Esophagus muscularis mucosa (tissue), 4 donors: ENCODE measurements around the gene TTC29. TPM values are rescaled to one million over a fixed set of nuclear protein-coding genes. Genes with fewer than 3 reads are reported as not detected.
"Not testable (repeated sequence)": the region's sequence is repeated elsewhere in the genome, so short reads cannot be mapped to it uniquely, and the experiment has no call there.

Source experiments
- DNase-seq: peaks from one replicate; pipeline ENCODE4 v3.0.0-alpha.2; 2017; ENCODE audit errors: extremely low spot score
- H3K27ac ChIP-seq, 4 donors: fragments of 200-600 bp; sonication (generic); replicated peaks in 1 of 4; 1 replicate in 3 of 4; 2 replicates in 1 of 4; pipeline ENCODE4 v1.5.1; 2016 to 2019; ENCODE audit warnings: mild to moderate bottlenecking in 1 of 4
- H3K27me3 ChIP-seq, 4 donors: fragments of 200-600 bp; sonication (generic); one replicate each; pipeline versions ENCODE4 v1.5.1 to v1.6.0; 2016 to 2019
- H3K36me3 ChIP-seq, 4 donors: fragments of 200-600 bp; sonication (generic); one replicate each; pipeline ENCODE4 v1.5.1; 2016 to 2019
- H3K4me1 ChIP-seq, 4 donors: fragments of 200-600 bp; sonication (generic); one replicate each; pipeline ENCODE4 v1.5.1; 2016 to 2019
- H3K4me3 ChIP-seq, 4 donors: fragments of 200-600 bp; sonication (generic); 1 replicate in 2 of 4; 2 replicates in 2 of 4; pipeline ENCODE4 v1.5.1; 2016 to 2019; ENCODE audit warnings: mild to moderate bottlenecking in 4 of 4, moderate library complexity in 1 of 4
- H3K9me3 ChIP-seq, 4 donors: fragments of 200-600 bp; sonication (generic); 1 replicate in 3 of 4; 2 replicates in 1 of 4; pipeline ENCODE4 v1.5.1; 2016 to 2019
- CTCF ChIP-seq, 3 experiments: fragments of 200-600 bp in 2 of 3; fragments of 450-650 bp in 1 of 3; sonication (generic) in 2 of 3; IDR thresholded peaks; one replicate each; pipeline ENCODE4 v1.5.1; 2017 to 2019; ENCODE audit warnings: antibody characterized with exemption in 3 of 3, mild to moderate bottlenecking in 2 of 3, moderate library complexity in 1 of 3
- EP300 ChIP-seq: sonication (generic); formaldehyde crosslinking; IDR thresholded peaks from one replicate; pipeline ENCODE4 v1.6.1; 2017; ENCODE audit warnings: antibody characterized with exemption
- POLR2A ChIP-seq: fragments of 450-650 bp; IDR thresholded peaks from one replicate; pipeline ENCODE4 v1.6.1; 2017; ENCODE audit warnings: antibody characterized with exemption, moderate library complexity, mild to moderate bottlenecking, low read depth
- POLR2AphosphoS5 ChIP-seq, 2 donors: sonication (generic); formaldehyde crosslinking; IDR thresholded peaks; one replicate each; pipeline ENCODE4 v1.6.1; 2017; ENCODE audit warnings: antibody characterized with exemption in 2 of 2
- WGBS: methylation state at CpG from one replicate; pipeline ENCODE4 v1.1.5; 2018; 5-methylcytosine and 5-hydroxymethylcytosine counted together
- intact Hi-C: fragments of 100-400 bp; cut with DNase I; formaldehyde crosslinking; loops from one replicate; pipeline ENCODE4 v1.15.1; 2023
- total RNA-seq, 4 donors: library from RNA; depleted of rRNA; stranded (reverse); fragments of >200 nt; gene quantifications; one replicate each; pipeline versions ENCODE4 v1.1.0 to v1.2.1, GENCODE V29; 2016

Gene TTC29
- total RNA-seq, 4 donors from 2014 or later = not detected

GRCh38 chr4:146699910-146700309 lies 245.8 kb downstream of the TTC29 start:
- no peaks in the 10 kb centered on the region for H3K4me1 ChIP-seq
- 87% methylated on average over 8 of the region's 8 CpGs for WGBS
- no peaks in the 10 kb centered on the region for H3K27me3 ChIP-seq
- no peak for TF ChIP-seq CTCF (IDR thresholded peaks at IDR 0.05)
- TF ChIP-seq POLR2A = no peak
- TF ChIP-seq POLR2AphosphoS5 (IDR thresholded peaks at IDR 0.05) = no peak
- TF ChIP-seq EP300 = no peak
- H3K4me3 ChIP-seq = no peak overlapping the region
- no peaks in the 10 kb centered on the region for H3K36me3 ChIP-seq
- H3K9me3 ChIP-seq = peaks cover 0 to 3% (median 0%) of the 10 kb centered on the region in 4 donors
- no peak for DNase-seq
- no peak overlapping the region for H3K27ac ChIP-seq
- intact Hi-C loops = no loop called here

GRCh38 chr4:146674829-146675570 lies 270.7 kb downstream of the TTC29 start:
- DNase-seq = no peak
- no peak overlapping the region for H3K27ac ChIP-seq
- H3K27me3 ChIP-seq = no peaks in the 10 kb centered on the region
- no peaks in the 10 kb centered on the region for H3K36me3 ChIP-seq
- TF ChIP-seq CTCF (IDR thresholded peaks at IDR 0.05) = no peak
- TF ChIP-seq EP300 = no peak
- TF ChIP-seq POLR2A = no peak
- TF ChIP-seq POLR2AphosphoS5 (IDR thresholded peaks at IDR 0.05) = no peak
- intact Hi-C loops = no loop called here
- WGBS = 83% methylated on average over 2 of the region's 2 CpGs
- no peaks in the 10 kb centered on the region for H3K9me3 ChIP-seq
- H3K4me1 ChIP-seq = no peaks in the 10 kb centered on the region
- H3K4me3 ChIP-seq = no peak overlapping the region

GRCh38 chr4:146663968-146664311 lies 281.7 kb downstream of the TTC29 start:
- 49% methylated on average over 4 of the region's 6 CpGs for WGBS
- intact Hi-C loops = not testable (repeated sequence)

GRCh38 chr4:146661367-146661766 lies 284.3 kb downstream of the TTC29 start:
- no peaks in the 10 kb centered on the region for H3K36me3 ChIP-seq
- intact Hi-C loops = no loop called here
- H3K27ac ChIP-seq = no peak overlapping the region
- WGBS = 56% methylated on average over 4 of the region's 4 CpGs
- no peaks in the 10 kb centered on the region for H3K4me1 ChIP-seq
- no peak for TF ChIP-seq POLR2A
- no peak for TF ChIP-seq EP300
- no peak for TF ChIP-seq CTCF (IDR thresholded peaks at IDR 0.05)
- TF ChIP-seq POLR2AphosphoS5 (IDR thresholded peaks at IDR 0.05) = no peak
- no peaks in the 10 kb centered on the region for H3K9me3 ChIP-seq
- H3K27me3 ChIP-seq = peaks cover 0 to 6% (median 0%) of the 10 kb centered on the region in 4 donors
- H3K4me3 ChIP-seq = no peak overlapping the region
- DNase-seq = no peak

More at GRCh38 chr4:146663968-146664311, 281.7 kb downstream of the TTC29 start:
- not testable (repeated sequence) for H3K4me1 ChIP-seq, H3K27me3 ChIP-seq, H3K27ac ChIP-seq, H3K4me3 ChIP-seq, DNase-seq, H3K9me3 ChIP-seq, H3K36me3 ChIP-seq
